NCI-H1417 treated with DMSO at 0.1 percent for 48 hours (cell line): Measurements from ENCODE around the gene NFATC1.

Experiments used
- DNase-seq: peaks from one replicate; lab custom pipeline; 2025; lab: John Stamatoyannopoulos, UW

Gene NFATC1

GRCh38 chr18:79389689-79390088 lies 6.0 kb upstream of the NFATC1 start:
- no peak for DNase-seq

GRCh38 chr18:79392226-79392625 lies 3.5 kb upstream of the NFATC1 start:
- no peak for DNase-seq

- DNase-seq: no peak
Measured at GRCh38 chr18:79393181-79393634, 2.5 kb upstream of the NFATC1 start.

GRCh38 chr18:79393635-79394533 lies 1.8 kb upstream of the NFATC1 start:
- DNase-seq: no peak

- no peak for DNase-seq
Measured at GRCh38 chr18:79394534-79395307, 1.0 kb upstream of the NFATC1 start.

GRCh38 chr18:79395308-79395640 lies 456 bp upstream of the NFATC1 start:
- no peak for DNase-seq

- no peak for DNase-seq
Measured at GRCh38 chr18:79396431-79397246, 909 bp downstream of the NFATC1 start.

GRCh38 chr18:79397247-79397829 lies 1.6 kb downstream of the NFATC1 start:
- DNase-seq: no peak

GRCh38 chr18:79397830-79398761 lies 2.4 kb downstream of the NFATC1 start:
- DNase-seq: no peak

GRCh38 chr18:79399275-79400081 lies 3.7 kb downstream of the NFATC1 start:
- no peak for DNase-seq

GRCh38 chr18:79400091-79400590 lies 4.4 kb downstream of the NFATC1 start:
- DNase-seq: no peak

GRCh38 chr18:79400591-79401381 lies 5.1 kb downstream of the NFATC1 start:
- no peak for DNase-seq

- DNase-seq: no peak
Measured at GRCh38 chr18:79401494-79402208, 5.9 kb downstream of the NFATC1 start.

- DNase-seq: no peak
Measured at GRCh38 chr18:79402209-79402576, 6.5 kb downstream of the NFATC1 start.

- DNase-seq: no peak
Measured at GRCh38 chr18:79402977-79403722, 7.4 kb downstream of the NFATC1 start.

- no peak for DNase-seq
Measured at GRCh38 chr18:79403723-79404566, 8.2 kb downstream of the NFATC1 start.

GRCh38 chr18:79404567-79404910 lies 8.8 kb downstream of the NFATC1 start:
- no peak for DNase-seq
